ENCODE results near the gene SLC25A6.

SLC25A6 gene

DNA sequence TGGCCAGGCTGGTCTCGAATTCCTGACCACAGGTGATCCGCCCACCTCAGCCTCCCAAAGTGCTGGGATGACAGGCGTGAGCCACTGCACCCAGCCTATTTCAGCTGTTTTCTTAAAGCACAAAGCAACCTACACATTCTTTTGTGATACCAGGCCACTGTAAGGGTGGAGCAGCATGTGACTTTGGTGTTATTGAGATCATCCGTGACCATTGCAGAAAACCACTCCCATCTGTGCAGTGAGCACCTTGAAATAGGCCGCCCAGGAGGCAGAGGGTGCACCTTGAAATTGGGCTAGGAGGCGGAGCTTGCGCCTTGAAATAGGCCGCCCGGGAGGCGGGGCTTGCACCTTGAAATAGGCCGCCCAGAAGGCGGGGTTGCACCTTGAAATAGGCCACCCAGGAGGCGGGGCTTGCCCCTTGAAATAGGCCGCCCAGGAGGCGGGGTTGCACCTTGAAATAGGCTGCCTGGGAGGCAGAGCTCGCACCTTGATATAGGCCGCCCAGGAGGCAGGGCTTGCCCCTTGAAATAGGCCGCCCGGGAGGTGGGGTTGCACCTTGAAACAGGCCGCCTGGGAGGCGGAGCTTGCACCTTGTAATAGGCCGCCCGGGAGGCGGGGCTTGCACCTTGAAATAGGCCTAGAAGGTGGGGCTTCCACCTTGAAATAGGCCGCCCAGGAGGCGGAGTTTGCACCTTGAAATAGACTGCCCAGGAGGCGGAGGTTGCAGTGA is 9.0 kb upstream of the SLC25A6 start:
- Histone ChIP-seq H3K4me1 (ENCODE audit: control insufficient read depth in 5 of 5, insufficient read depth in 5 of 5, low read length in 5 of 5) (no peaks in the 10 kb centered on the region), H3K36me3 (ENCODE audit: control insufficient read depth in 5 of 5, insufficient read depth in 5 of 5, low read length in 5 of 5) (peaks cover 19 to 68% (median 49%) of the 10 kb centered on the region in 5 donors), H3K27me3 (ENCODE audit: control insufficient read depth in 5 of 5, insufficient read depth in 4 of 5, low read length in 5 of 5) (no peaks in the 10 kb centered on the region), H3K9me3 (ENCODE audit: control insufficient read depth in 5 of 5, low read length in 5 of 5) (no peaks in the 10 kb centered on the region), H3K4me3 (ENCODE audit: low read depth in 1 of 5, low read length in 5 of 5) (no peak overlapping the region), H3K9ac (ENCODE audit: low read length in 5 of 5) (no peak overlapping the region), H3K27ac (ENCODE audit: low read depth, low read length) (no peak overlapping the region)

- Histone ChIP-seq H3K27me3 (ENCODE audit: control insufficient read depth in 5 of 5, insufficient read depth in 4 of 5, low read length in 5 of 5) (no peaks in the 10 kb centered on the region), H3K4me3 (ENCODE audit: low read depth in 1 of 5, low read length in 5 of 5) (no peak overlapping the region), H3K9me3 (ENCODE audit: control insufficient read depth in 5 of 5, low read length in 5 of 5) (no peaks in the 10 kb centered on the region), H3K4me1 (ENCODE audit: control insufficient read depth in 5 of 5, insufficient read depth in 5 of 5, low read length in 5 of 5) (peaks cover 0 to 3% (median 0%) of the 10 kb centered on the region in 5 donors), H3K36me3 (ENCODE audit: control insufficient read depth in 5 of 5, insufficient read depth in 5 of 5, low read length in 5 of 5) (peaks cover 11 to 60% (median 41%) of the 10 kb centered on the region in 5 donors), H3K27ac (ENCODE audit: low read depth, low read length) (no peak overlapping the region), H3K9ac (ENCODE audit: low read length in 5 of 5) (no peak overlapping the region)
Measured at GRCh38 chrX:1400049-1400448, 8.1 kb upstream of the SLC25A6 start.

- Histone ChIP-seq H3K9ac (ENCODE audit: low read length in 5 of 5) (no peak overlapping the region), H3K4me1 (ENCODE audit: control insufficient read depth in 5 of 5, insufficient read depth in 5 of 5, low read length in 5 of 5) (peaks cover 0 to 16% (median 13%) of the 10 kb centered on the region in 5 donors), H3K27me3 (ENCODE audit: control insufficient read depth in 5 of 5, insufficient read depth in 4 of 5, low read length in 5 of 5) (no peaks in the 10 kb centered on the region), H3K4me3 (ENCODE audit: low read depth in 1 of 5, low read length in 5 of 5) (no peak overlapping the region), H3K27ac (ENCODE audit: low read depth, low read length) (no peak overlapping the region), H3K9me3 (ENCODE audit: control insufficient read depth in 5 of 5, low read length in 5 of 5) (no peaks in the 10 kb centered on the region), H3K36me3 (ENCODE audit: control insufficient read depth in 5 of 5, insufficient read depth in 5 of 5, low read length in 5 of 5) (peaks cover 0 to 46% (median 27%) of the 10 kb centered on the region in 5 donors)
Measured at GRCh38 chrX:1398431-1399340, 6.8 kb upstream of the SLC25A6 start.

DNA sequence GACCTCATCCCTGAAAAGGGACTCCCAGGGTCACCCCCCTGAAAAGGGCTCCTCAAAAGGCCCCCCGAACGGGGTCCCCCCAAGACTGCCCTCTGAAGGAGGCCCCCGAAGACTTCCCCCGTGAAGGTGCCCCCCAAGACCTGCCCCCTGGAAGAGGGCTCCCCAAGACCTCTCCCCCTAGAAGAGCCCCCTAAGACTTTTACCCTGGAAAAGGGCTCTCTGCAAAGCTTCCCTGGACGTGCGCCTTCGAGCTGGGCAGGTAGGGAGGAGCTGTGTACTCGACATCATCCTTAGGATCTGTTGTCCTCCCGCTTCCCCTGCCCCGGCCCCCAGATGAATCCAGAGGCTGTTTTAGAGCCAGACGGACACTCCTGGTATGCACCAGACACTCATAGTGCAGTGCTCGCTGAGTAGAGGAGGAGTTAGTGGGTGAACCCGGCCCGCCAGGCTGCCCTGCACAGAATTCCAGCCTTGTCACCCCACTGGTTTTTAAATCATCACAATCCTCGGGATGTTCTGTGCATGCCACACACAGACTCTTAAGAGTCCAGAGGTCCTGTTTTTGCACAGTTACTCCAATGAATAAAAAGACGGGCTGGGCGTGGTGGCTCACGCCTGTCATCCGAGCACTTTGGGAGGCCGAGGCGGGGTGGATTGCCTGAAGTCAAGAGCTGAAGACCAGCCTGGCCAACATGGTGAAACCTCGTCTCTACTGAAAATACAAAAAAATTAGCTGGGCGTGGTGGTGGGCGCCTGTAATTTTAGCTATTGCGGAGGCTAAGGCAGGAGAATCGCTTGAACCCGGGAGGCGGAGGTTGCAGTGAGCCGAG is 5.7 kb upstream of the SLC25A6 start:
- no peak overlapping the region for H3K9ac ChIP-seq (ENCODE audit: low read length in 5 of 5)
- peaks cover 0 to 36% (median 18%) of the 10 kb centered on the region in 5 donors for H3K36me3 ChIP-seq (ENCODE audit: control insufficient read depth in 5 of 5, insufficient read depth in 5 of 5, low read length in 5 of 5)

GRCh38 chrX:1397001-1397400 is 5.1 kb upstream of the SLC25A6 start:
- H3K27me3 ChIP-seq (ENCODE audit: control insufficient read depth in 5 of 5, insufficient read depth in 4 of 5, low read length in 5 of 5) = no peaks in the 10 kb centered on the region
- H3K9ac ChIP-seq (ENCODE audit: low read length in 5 of 5) = no peak overlapping the region
- H3K4me3 ChIP-seq (ENCODE audit: low read depth in 1 of 5, low read length in 5 of 5) = no peak overlapping the region
- peaks cover 0 to 24% (median 20%) of the 10 kb centered on the region in 5 donors for H3K4me1 ChIP-seq (ENCODE audit: control insufficient read depth in 5 of 5, insufficient read depth in 5 of 5, low read length in 5 of 5)
- no peak overlapping the region for H3K27ac ChIP-seq (ENCODE audit: low read depth, low read length)
- H3K9me3 ChIP-seq (ENCODE audit: control insufficient read depth in 5 of 5, low read length in 5 of 5) = no peaks in the 10 kb centered on the region
- peaks cover 0 to 35% (median 18%) of the 10 kb centered on the region in 5 donors for H3K36me3 ChIP-seq (ENCODE audit: control insufficient read depth in 5 of 5, insufficient read depth in 5 of 5, low read length in 5 of 5)

More for the DNA sequence above, 5.7 kb upstream of the SLC25A6 start:
- Histone ChIP-seq H3K27me3 (ENCODE audit: control insufficient read depth in 5 of 5, insufficient read depth in 4 of 5, low read length in 5 of 5) (no peaks in the 10 kb centered on the region), H3K27ac (ENCODE audit: low read depth, low read length) (no peak overlapping the region), H3K9me3 (ENCODE audit: control insufficient read depth in 5 of 5, low read length in 5 of 5) (no peaks in the 10 kb centered on the region), H3K4me1 (ENCODE audit: control insufficient read depth in 5 of 5, insufficient read depth in 5 of 5, low read length in 5 of 5) (peaks cover 0 to 24% (median 20%) of the 10 kb centered on the region in 5 donors), H3K4me3 (ENCODE audit: low read depth in 1 of 5, low read length in 5 of 5) (no peak overlapping the region)

DNA sequence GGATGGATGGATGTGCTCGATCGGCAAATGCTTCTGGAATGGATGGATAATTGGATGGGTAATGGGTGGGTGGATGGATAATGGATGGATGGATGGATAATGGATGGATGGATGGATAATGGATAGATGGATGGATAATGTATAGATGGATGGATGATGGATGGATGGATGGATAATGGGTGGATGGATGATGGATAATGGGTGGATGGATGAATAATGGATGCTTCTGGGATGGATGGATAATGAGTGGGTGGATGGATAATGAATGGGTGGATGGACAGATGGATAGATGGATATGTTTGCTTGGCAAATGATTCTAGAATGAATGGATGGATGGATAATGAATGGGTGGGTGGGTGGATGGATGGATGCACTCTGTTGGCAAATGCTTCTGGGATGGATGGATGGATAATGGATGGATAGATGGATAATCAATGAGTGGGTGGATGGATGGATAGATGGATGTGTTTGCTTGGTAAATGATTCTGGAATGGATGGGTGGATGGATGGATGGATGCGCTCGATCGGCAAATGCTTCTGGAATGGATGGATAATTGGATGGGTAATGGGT is 3.8 kb upstream of the SLC25A6 start:
- no peaks in the 10 kb centered on the region for H3K9me3 ChIP-seq (ENCODE audit: control insufficient read depth in 5 of 5, low read length in 5 of 5)
- H3K4me1 ChIP-seq (ENCODE audit: control insufficient read depth in 5 of 5, insufficient read depth in 5 of 5, low read length in 5 of 5) = peaks cover 4 to 31% (median 28%) of the 10 kb centered on the region in 5 donors
- H3K4me3 ChIP-seq (ENCODE audit: low read depth in 1 of 5, low read length in 5 of 5) = no peak overlapping the region
- no peak overlapping the region for H3K27ac ChIP-seq (ENCODE audit: low read depth, low read length)
- no peak overlapping the region for H3K9ac ChIP-seq (ENCODE audit: low read length in 5 of 5)
- peaks cover 0 to 22% (median 8%) of the 10 kb centered on the region in 5 donors for H3K36me3 ChIP-seq (ENCODE audit: control insufficient read depth in 5 of 5, insufficient read depth in 5 of 5, low read length in 5 of 5)
- no peaks in the 10 kb centered on the region for H3K27me3 ChIP-seq (ENCODE audit: control insufficient read depth in 5 of 5, insufficient read depth in 4 of 5, low read length in 5 of 5)

- H3K36me3 ChIP-seq (ENCODE audit: control insufficient read depth in 5 of 5, insufficient read depth in 5 of 5, low read length in 5 of 5) = peaks cover 0 to 24% (median 9%) of the 10 kb centered on the region in 5 donors
- peak overlapping the region; percentile 2 for H3K27ac ChIP-seq (ENCODE audit: low read depth, low read length)
- peaks cover 4 to 39% (median 36%) of the 10 kb centered on the region in 5 donors for H3K4me1 ChIP-seq (ENCODE audit: control insufficient read depth in 5 of 5, insufficient read depth in 5 of 5, low read length in 5 of 5)
- no peaks in the 10 kb centered on the region for H3K9me3 ChIP-seq (ENCODE audit: control insufficient read depth in 5 of 5, low read length in 5 of 5)
- peak overlapping the region in 1 of 5 donors; percentile 11 for H3K4me3 ChIP-seq (ENCODE audit: low read depth in 1 of 5, low read length in 5 of 5)
- H3K9ac ChIP-seq (ENCODE audit: low read length in 5 of 5) = peak overlapping the region in 2 of 5 donors; percentile 35
- no peaks in the 10 kb centered on the region for H3K27me3 ChIP-seq (ENCODE audit: control insufficient read depth in 5 of 5, insufficient read depth in 4 of 5, low read length in 5 of 5)
Measured at GRCh38 chrX:1394731-1395501, 3.0 kb upstream of the SLC25A6 start.

DNA sequence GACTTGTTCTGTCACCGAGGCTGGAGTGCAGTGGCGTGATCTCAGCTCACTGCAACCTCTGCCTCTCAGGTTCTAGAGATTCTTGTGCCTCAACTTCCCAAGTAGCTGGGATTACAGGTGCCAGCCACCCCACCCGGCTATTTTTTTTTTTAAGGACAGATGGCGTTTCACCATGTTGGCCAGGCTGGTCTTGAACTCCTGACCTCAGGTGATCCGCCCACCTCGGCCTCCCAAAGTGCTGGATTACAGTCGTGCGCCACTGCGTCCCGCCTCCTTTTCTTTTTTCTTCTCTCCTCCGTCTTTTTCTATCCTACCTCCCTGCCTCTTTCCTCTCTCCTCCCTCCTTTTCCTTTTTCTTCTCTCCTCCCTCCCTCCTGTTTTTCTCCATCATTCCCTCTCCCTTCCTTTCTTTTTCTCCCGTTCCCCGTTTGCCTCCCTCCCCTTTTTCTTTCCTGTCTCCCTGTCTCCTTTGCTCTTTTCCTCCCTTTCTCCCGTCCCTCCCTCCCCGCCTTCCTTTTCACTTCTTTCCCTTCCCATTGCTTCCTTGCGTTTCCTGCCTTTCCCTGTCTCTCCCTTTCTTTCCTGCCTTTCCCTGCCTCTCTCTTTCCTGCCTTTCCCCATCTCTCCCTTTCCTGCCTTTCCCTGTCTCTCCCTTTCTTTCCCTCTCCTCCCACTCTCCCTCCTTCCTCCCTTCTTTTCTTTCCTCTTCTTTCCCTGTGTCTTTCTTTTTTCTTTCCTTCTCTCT is 2.1 kb upstream of the SLC25A6 start:
- Histone ChIP-seq H3K27me3 (ENCODE audit: control insufficient read depth in 5 of 5, insufficient read depth in 4 of 5, low read length in 5 of 5) (no peaks in the 10 kb centered on the region), H3K9me3 (ENCODE audit: control insufficient read depth in 5 of 5, low read length in 5 of 5) (no peaks in the 10 kb centered on the region), H3K4me1 (ENCODE audit: control insufficient read depth in 5 of 5, insufficient read depth in 5 of 5, low read length in 5 of 5) (peaks cover 4 to 48% (median 40%) of the 10 kb centered on the region in 5 donors), H3K4me3 (ENCODE audit: low read depth in 1 of 5, low read length in 5 of 5) (peak overlapping the region in 2 of 5 donors; percentile 72 to 86), H3K27ac (ENCODE audit: low read depth, low read length) (peak overlapping the region; percentile 2), H3K36me3 (ENCODE audit: control insufficient read depth in 5 of 5, insufficient read depth in 5 of 5, low read length in 5 of 5) (peaks cover 0 to 30% (median 16%) of the 10 kb centered on the region in 5 donors), H3K9ac (ENCODE audit: low read length in 5 of 5) (peak overlapping the region in 1 of 5 donors; percentile 35)

All from subcutaneous abdominal adipose tissue (tissue), 5 donors.